IPS-18c (cell line): Measurements from ENCODE around the gene KCNMB2.
"Not testable (repeated sequence)": the region's sequence is repeated elsewhere in the genome, so short reads cannot be mapped to it uniquely, and the experiment has no call there.

ENCODE experiments used
- H3K4me3 ChIP-seq: 2 replicates; pipeline ENCODE4 v1.7.0; 2013; ENCODE audit warnings: low read depth, mild to moderate bottlenecking, low read length, moderate library complexity; ENCODE audit not compliant: insufficient read depth
- H3K9me3 ChIP-seq: one replicate; pipeline ENCODE4 v1.6.1; 2013; ENCODE audit warnings: mild to moderate bottlenecking, low read length, moderate library complexity; ENCODE audit not compliant: control insufficient read depth, insufficient read depth

KCNMB2 gene

GRCh38 chr3:178703268-178703975 is 167.2 kb downstream of the KCNMB2 start:
- Histone ChIP-seq H3K9me3 (no peaks in the 10 kb centered on the region), H3K4me3 (no peak overlapping the region)

DNA sequence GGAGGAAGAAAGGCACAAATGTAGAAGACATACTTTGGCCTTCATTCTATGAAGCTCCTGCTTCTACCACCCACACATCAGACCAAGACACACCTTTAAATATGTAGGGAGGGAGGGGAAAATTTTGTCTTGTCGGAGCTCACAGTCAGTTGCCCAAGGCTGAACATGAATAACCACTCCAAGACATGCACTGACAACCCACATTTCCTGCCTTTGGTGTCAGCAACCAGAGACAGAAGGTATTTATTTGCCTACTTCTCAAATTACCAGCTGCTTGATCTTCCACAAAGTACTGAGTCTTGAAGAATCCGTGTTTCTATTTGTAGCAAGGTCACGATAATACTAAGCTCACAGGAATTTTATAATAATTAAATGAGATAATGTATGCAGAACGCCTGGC is 169.7 kb downstream of the KCNMB2 start:
- Histone ChIP-seq H3K9me3 (no peaks in the 10 kb centered on the region), H3K4me3 (no peak overlapping the region)

DNA sequence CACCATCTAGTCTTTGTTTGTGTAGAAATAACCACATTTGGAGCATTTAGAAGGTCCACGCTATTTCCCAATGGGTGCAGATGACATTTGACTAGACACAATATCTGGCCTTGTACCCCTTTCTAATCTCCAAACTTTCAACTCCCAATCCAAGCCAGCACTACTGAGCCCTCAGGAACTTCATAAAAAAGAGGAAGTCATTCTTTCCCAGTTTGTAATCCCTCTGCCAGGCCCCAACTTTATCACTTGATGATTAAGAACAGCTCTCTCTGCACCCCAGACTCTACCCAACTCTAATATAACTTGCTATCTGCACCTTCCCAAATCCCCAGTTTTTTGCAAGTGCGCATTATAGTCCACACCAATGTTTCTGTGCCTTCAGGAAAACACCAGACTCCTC is 170.2 kb downstream of the KCNMB2 start:
- Histone ChIP-seq H3K9me3 (no peaks in the 10 kb centered on the region), H3K4me3 (no peak overlapping the region)

- Histone ChIP-seq H3K4me3 (no peak overlapping the region), H3K9me3 (no peaks in the 10 kb centered on the region)
Measured at GRCh38 chr3:178707311-178708031, 171.2 kb downstream of the KCNMB2 start.

GRCh38 chr3:178709051-178709450 is 172.8 kb downstream of the KCNMB2 start:
- Histone ChIP-seq H3K9me3 (no peaks in the 10 kb centered on the region), H3K4me3 (no peak overlapping the region)

DNA sequence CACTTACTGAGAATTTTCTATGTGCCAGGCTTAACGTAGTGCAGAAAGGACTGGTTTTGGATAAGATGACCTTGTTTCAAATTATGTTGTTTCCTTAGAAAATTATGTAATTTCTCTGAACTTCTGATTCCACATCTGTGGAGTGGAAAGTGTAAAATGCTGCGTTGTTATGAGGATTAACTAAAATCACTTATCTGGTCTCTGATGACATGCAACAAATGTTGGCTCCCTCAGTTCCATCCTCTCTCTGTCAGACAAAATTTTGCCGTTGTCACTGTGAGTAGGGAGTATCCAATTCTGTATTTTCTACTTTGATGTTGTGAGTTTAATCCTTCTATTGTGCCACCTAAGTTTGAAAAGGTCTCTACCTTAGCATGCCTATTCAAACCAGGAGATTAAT is 175.5 kb downstream of the KCNMB2 start:
- H3K9me3 ChIP-seq, result no peaks in the 10 kb centered on the region
- no peak overlapping the region for H3K4me3 ChIP-seq

GRCh38 chr3:178712247-178712646 is 176.0 kb downstream of the KCNMB2 start:
- Histone ChIP-seq H3K4me3 (no peak overlapping the region), H3K9me3 (no peaks in the 10 kb centered on the region)

DNA sequence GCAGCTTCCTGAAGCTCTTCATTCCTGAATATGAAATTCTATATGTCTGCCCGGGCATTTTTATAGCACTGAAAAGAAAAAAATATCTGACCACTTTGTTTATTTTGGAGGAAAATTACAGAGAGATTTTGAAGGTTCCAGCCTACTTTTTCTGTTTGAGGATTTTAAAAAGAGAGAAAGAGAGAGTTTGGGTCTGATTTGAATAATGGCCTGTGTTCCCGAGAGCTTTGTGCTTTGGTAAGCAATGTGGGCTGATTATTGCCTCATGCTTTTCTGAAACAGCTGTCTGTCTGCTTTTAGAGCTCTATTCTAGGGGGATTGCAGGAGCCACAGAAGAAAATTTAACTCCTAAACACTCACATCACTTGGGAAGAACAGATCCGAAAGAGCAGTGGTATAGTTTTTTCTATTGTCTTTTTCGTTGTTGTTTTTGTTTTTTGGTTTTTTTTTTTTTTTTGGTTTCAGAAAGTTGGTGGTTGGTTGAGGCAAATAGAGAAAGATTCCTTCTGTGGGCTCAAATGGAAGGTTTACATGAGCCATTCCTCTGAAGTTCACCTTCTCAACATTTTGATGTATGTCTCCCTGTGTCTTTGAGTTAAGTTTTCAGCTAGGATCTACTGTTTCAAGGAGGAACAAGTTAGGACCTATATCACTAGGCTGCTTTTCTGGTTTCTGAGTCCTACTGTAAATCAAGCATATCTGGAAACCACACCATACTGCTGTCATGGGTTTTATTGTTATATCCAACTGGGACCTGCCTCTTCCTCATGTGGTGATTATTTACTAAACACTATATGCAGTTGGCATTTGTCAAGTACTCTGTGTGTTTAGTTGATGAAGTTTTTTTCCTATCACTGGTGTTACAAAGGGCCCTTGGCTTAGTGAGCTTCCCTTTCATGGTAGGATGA is 178.9 kb downstream of the KCNMB2 start:
- H3K4me3 ChIP-seq, result no peak overlapping the region
- H3K9me3 ChIP-seq, result no peaks in the 10 kb centered on the region

DNA sequence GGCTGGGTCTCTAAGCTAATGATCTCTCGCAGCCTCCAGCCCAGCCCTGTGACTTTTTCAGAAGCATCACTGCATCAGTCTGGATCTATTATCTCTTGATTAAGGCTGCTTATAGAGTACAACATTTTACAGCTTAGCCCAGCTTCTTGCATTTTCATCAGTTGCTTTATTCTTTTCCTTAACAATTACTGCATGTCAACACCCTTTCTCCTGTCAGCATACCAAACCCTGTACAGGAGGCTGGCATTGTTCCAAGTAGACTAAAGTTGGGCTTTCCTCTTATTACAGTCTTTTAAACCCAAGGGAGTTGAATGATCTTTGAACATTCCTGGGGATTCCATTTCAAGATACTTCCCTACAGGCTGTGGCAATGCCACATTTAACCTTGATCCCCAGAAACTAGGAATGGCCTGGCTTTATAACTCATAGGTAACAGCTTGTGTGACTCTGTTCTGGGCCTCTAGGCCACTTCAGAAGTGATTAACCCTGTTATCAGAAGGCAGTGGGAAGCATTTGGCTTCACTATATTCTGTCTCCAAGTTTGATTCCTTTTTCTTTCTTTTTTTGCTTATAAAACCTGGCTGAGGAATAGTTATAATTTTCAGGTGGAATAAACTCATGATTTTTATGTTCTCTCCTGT is 182.9 kb downstream of the KCNMB2 start:
- Histone ChIP-seq H3K4me3 (no peak overlapping the region), H3K9me3 (no peaks in the 10 kb centered on the region)

DNA sequence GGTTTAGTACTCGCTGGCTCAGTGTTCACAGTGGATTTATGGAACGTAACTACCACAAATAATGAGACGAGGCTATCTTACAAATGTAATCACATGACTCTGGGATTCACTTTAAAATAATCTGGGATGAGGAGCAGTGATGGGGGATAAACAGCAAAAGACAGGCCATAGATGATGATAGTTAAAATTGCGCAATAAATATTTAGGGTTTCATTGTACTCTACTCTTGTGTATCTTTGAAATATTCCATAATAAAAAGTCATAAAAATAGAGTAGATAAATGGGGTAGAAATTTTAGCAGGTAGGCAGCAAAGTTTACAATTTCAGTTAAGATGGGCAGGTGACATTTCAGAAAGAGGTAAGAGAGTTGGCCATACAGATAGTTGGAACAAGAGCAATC is 196.6 kb downstream of the KCNMB2 start:
- Histone ChIP-seq H3K9me3 (no peaks in the 10 kb centered on the region), H3K4me3 (no peak overlapping the region)

DNA sequence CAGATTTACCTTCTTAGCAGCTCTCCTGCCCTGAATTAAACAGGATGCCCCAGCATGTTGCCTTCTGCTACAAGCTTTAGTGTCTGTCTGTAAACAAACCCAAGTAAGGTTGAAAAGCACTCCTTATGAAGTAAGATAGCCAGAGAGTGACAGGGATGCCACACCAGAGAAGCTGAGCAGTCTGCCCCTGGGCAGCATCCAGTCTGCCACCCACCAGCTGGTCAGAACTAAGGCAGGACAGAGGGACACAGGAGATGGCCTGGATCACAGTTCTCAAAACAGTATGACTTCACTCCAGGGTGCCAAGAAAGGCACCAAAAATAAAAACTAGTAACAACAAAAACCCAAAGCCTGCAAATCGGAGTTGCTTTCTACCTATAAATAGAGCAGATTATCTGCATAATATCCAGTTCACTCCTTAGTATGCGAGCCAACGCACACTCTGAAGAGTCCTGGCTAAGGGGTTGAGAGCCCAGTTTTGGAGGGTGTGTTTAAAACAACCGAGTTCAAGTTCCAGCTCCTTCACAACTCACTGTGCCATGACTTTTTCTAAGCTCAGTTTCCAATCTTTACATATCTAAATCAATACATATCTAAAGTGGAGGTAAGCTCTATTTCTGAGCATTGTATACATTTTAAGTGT is 198.9 kb downstream of the KCNMB2 start:
- Histone ChIP-seq H3K4me3 (no peak overlapping the region), H3K9me3 (no peaks in the 10 kb centered on the region)

DNA sequence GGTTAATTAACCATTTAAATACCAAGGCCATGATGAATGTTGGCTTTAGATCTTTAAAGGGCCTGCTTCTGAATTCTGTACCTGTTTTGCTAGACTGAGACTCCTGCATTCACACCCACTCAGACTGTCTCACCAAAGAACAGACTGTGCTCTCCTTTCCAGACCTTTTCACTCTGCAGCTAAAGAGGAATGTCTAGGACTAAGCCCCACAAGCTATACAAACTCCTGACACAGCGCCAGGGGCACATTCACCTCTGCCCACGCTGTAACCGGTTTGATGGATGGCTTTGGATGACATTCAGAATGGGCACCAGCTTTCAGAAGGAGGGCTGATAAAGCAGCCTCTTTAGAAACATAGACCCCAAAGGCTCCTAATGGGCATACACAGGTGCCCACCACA is 200.1 kb downstream of the KCNMB2 start:
- H3K9me3 ChIP-seq, result no peaks in the 10 kb centered on the region
- no peak overlapping the region for H3K4me3 ChIP-seq

DNA sequence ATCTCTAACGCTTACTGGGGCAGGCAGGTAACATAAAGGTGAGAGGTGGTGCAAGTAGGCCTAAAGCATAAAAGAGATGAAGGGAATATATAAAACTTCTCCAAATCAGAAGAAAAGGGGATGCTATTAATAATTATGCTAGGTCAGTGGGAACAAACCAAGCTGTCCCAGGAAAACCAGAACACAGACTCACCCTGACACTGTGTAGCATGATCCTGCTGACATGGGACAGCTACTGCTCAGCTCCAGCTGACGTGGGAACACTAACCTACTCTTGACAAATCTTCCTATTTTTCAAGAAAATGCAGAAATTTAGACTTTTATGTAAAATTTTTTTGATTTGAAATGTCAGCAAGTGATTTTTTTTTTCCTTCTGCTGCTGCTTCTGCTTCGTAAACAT is 203.5 kb downstream of the KCNMB2 start:
- no peak overlapping the region for H3K4me3 ChIP-seq
- no peaks in the 10 kb centered on the region for H3K9me3 ChIP-seq

GRCh38 chr3:178741020-178741419 is 204.8 kb downstream of the KCNMB2 start:
- Histone ChIP-seq H3K9me3 (peaks cover 2% of the 10 kb centered on the region), H3K4me3 (no peak overlapping the region)

GRCh38 chr3:178743297-178743696 is 207.1 kb downstream of the KCNMB2 start:
- peaks cover 2% of the 10 kb centered on the region for H3K9me3 ChIP-seq
- no peak overlapping the region for H3K4me3 ChIP-seq

DNA sequence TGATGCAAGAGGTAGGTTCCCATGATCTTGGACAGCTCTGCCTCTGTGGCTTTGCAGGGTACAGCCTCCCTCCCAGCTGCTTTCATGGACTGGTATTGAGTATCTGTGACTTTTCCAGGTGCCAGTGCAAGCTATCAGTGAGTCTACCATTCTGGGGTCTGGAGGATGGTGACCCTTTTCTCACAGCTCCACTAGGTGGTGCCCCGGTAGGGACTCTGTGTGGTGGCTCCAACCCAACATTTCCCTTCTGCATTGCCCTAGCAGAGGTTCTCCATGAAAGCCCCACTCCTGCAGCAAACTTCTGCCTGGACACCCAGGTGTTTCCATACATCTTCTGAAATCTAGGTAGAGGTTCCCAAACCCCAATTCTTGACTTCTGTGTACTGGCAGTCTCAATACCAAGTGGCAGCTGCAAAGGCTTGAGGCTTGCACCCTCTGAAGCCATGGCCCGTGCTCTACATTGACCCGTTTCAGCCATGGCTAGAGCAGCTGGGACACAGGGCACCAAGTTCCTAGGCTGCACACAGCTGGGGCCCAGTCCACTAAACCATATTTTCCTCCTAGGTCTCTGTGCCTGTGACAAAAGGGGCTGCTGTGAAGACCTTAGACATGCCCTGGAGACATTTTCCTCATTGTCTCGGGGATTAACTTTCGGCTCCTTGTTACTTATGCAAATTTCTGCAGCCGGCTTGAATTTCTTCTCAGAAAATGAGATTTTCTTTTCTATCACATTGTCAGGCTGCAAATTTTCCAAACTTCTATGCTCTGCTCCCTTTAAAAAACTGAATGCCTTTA is 209.8 kb downstream of the KCNMB2 start:
- H3K4me3 ChIP-seq, H3K9me3 ChIP-seq: not testable (repeated sequence)
